Stimulated activated CD8-positive, alpha-beta memory T cell treated with anti-CD3 and anti-CD28 coated beads, Interleukin-2, amount 100 ng/mL, for 1 hour (primary cell): Measurements from ENCODE around the gene FSTL4.
"Not testable (repeated sequence)": the region's sequence is repeated elsewhere in the genome, so short reads cannot be mapped to it uniquely, and the experiment has no call there.

Experiments
- DNase-seq, 2 donors: peaks; one replicate each; pipeline ENCODE4 v3.0.0-alpha.2; 2020; ENCODE audit warnings: low read depth in 2 of 2

Gene FSTL4

GRCh38 chr5:133456933-133457402 is 155.4 kb downstream of the FSTL4 start:
- no peak for DNase-seq

GRCh38 chr5:133455676-133456075 is 156.7 kb downstream of the FSTL4 start:
- no peak for DNase-seq

GRCh38 chr5:133454442-133454841 is 157.9 kb downstream of the FSTL4 start:
- DNase-seq, result no peak

GRCh38 chr5:133453831-133454230 is 158.5 kb downstream of the FSTL4 start:
- DNase-seq, result no peak

GRCh38 chr5:133453084-133453780 is 159.1 kb downstream of the FSTL4 start:
- no peak for DNase-seq

- no peak for DNase-seq
Measured at GRCh38 chr5:133451926-133452325, 160.4 kb downstream of the FSTL4 start.

- no peak for DNase-seq
Measured at GRCh38 chr5:133450286-133450685, 162.1 kb downstream of the FSTL4 start.

- no peak for DNase-seq
Measured at GRCh38 chr5:133449181-133449580, 163.2 kb downstream of the FSTL4 start.

- DNase-seq, result no peak
Measured at GRCh38 chr5:133446440-133446839, 165.9 kb downstream of the FSTL4 start.

GRCh38 chr5:133445744-133446143 is 166.6 kb downstream of the FSTL4 start:
- DNase-seq, result no peak

- DNase-seq, result not testable (repeated sequence)
Measured at GRCh38 chr5:133445204-133445603, 167.1 kb downstream of the FSTL4 start.

GRCh38 chr5:133444711-133445110 is 167.6 kb downstream of the FSTL4 start:
- DNase-seq, result no peak

- DNase-seq, result no peak
Measured at GRCh38 chr5:133441166-133441815, 171.1 kb downstream of the FSTL4 start.

GRCh38 chr5:133440467-133441115 is 171.8 kb downstream of the FSTL4 start:
- no peak for DNase-seq

- DNase-seq, result no peak
Measured at GRCh38 chr5:133439859-133440258, 172.5 kb downstream of the FSTL4 start.

GRCh38 chr5:133438487-133438886 is 173.9 kb downstream of the FSTL4 start:
- no peak for DNase-seq

GRCh38 chr5:133434336-133434735 is 178.0 kb downstream of the FSTL4 start:
- DNase-seq, result no peak

GRCh38 chr5:133433641-133434040 is 178.7 kb downstream of the FSTL4 start:
- no peak for DNase-seq

GRCh38 chr5:133432956-133433532 is 179.3 kb downstream of the FSTL4 start:
- no peak for DNase-seq

GRCh38 chr5:133431326-133431865 is 180.9 kb downstream of the FSTL4 start:
- no peak for DNase-seq

- no peak for DNase-seq
Measured at GRCh38 chr5:133430095-133430494, 182.2 kb downstream of the FSTL4 start.

- DNase-seq, result no peak
Measured at GRCh38 chr5:133429046-133429445, 183.3 kb downstream of the FSTL4 start.
